ENCODE measurements around the gene ACO1.

ACO1 gene

DNA sequence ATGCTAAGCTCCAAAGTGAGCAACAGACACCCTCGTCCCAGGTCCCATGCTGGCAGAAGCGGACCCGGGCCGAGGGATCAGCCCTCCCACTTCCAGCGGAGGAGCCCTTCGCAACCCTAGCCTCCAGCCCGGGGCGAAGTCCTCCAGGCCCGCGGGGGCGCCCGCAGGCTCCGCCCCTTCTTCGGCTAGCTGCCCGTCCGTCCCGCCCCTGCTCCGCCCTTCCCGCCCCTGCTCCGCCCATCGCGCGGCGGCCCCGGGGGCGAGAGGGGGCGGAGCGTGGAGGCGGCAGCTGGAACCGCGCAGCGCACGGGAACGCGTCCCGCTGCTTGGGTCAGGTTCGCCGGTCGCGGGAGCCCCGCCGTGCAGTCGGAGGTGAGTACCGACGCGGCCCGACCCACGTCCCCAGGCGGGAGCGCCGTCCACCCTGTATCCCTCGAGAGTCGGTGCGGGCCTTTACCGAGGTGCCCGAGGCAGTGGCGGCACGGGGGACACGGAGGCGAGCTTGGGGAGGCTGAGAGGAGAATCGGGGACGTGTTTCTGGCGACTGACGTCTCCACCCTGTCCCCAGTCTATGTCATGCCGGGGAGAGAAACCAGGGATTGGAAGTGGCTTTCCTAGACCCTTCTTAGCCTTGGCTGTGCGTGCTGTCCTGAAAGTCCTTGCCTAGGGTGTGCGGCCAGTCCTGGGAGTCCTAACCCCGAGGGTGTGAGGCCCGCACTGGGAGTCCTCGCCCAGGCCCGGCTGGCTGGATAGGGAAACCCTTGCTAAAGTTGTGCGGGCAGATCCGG is at the start of gene ACO1:
ACO1 (plus strand) TSS at position 280 of the 788 bp plus-strand sequence. CDS start 20,864 bp downstream, outside the sequence.
- peak; percentile 65; the same call in 1 of the 2 replicates for TF ChIP-seq ZFX (IDR thresholded peaks at IDR 0.05)
- TF ChIP-seq, protein P1, sequence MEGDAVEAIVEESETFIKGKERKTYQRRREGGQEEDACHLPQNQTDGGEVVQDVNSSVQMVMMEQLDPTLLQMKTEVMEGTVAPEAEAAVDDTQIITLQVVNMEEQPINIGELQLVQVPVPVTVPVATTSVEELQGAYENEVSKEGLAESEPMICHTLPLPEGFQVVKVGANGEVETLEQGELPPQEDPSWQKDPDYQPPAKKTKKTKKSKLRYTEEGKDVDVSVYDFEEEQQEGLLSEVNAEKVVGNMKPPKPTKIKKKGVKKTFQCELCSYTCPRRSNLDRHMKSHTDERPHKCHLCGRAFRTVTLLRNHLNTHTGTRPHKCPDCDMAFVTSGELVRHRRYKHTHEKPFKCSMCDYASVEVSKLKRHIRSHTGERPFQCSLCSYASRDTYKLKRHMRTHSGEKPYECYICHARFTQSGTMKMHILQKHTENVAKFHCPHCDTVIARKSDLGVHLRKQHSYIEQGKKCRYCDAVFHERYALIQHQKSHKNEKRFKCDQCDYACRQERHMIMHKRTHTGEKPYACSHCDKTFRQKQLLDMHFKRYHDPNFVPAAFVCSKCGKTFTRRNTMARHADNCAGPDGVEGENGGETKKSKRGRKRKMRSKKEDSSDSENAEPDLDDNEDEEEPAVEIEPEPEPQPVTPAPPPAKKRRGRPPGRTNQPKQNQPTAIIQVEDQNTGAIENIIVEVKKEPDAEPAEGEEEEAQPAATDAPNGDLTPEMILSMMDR (conservative IDR thresholded peaks at IDR 0.05), result peak; percentile 25
- peak within 1 kb of the TSS; percentile 62 for H3K27ac ChIP-seq

DNA sequence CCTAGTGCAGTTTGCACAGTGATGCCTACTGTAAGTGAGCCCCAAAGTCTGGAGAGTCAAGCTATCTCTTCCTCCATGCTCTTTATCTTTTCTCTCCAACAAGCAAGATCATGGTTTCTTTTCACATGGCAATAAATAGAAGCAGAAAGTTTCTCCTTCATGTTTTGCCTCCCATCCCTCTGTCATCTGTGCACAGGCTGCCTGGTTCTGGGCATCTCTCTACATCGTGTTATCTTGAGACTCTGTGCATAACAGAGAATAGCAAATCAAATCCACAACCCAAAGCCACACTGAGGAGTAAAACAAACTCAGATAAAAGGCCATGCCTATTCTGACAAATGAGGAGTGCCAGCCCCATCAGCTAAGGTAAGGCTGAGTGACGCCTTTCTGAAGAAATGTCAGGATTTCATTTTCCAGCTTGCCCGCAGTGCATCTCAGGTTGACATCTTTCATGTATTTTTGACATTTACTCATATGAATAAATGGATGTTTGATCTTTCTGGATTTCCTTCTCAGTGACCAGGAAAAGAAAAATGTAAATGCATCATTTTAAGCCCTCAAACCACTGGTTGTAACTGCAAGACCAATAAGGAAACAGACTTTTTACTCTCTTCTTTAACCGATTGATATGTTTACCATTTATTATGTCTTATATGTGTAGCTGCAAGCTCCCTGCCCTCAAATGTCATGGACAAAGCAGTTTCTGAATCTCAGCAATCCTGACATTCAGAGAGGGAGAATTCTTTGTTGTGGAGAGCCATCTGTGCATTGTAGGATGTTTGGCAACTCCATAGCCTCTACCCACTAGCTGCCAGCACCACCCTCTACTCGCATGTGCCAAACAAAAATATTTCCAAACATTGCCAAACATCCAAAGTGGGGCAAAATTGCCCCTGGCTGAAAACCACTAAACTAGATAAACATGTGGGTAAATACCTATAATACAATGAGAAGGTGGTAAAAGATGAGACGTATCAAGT is 49.2 kb upstream of the ACO1 start:
- TF ChIP-seq, protein P1 (conservative IDR thresholded peaks at IDR 0.05), result no peak
- TF ChIP-seq ZFX (IDR thresholded peaks at IDR 0.05), result no peak
- no peak overlapping the region for H3K27ac ChIP-seq

DNA sequence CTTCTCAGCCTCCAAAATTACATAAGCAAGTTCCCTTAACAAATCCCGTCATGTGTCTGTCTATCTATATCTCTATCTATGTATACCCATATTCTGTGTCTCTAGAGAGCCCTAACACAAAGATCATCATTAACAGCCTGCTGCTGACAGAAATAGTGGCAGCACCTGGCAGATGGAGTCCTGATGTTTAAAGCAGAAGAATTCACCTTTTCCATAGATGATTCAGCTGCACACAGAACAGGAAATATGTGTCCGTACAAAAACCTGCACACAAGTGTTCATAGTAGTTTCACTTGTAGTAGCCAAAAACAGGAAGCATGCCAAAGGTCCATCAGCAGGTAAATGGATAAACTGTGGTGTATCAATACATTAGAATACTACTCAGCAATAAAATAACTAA is 45.0 kb upstream of the ACO1 start:
- no peak for TF ChIP-seq ZFX (IDR thresholded peaks at IDR 0.05)
- TF ChIP-seq, protein P1 (conservative IDR thresholded peaks at IDR 0.05), result no peak
- no peak overlapping the region for H3K27ac ChIP-seq

DNA sequence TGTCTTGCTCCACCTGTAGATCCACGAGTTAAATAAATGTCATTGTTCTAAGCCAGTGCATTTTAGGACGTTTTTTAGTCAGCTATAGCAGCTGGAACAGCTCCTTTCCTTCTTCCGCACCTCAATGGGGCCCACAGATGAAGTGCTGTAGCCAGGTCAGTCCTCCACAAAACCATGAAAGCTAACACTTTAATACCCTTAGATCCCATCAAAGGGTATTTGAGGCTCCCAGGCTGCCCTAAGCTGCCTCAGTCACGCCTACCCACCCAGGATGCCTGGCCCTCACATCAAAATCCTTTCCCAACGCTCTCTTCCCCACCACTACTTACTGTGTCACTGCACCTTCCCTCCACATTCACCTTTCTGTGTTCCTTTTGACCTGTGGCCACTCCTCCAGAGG is 44.1 kb upstream of the ACO1 start:
- H3K27ac ChIP-seq, result no peak overlapping the region
- TF ChIP-seq ZFX (IDR thresholded peaks at IDR 0.05), result no peak
- TF ChIP-seq, protein P1 (conservative IDR thresholded peaks at IDR 0.05), result no peak

DNA sequence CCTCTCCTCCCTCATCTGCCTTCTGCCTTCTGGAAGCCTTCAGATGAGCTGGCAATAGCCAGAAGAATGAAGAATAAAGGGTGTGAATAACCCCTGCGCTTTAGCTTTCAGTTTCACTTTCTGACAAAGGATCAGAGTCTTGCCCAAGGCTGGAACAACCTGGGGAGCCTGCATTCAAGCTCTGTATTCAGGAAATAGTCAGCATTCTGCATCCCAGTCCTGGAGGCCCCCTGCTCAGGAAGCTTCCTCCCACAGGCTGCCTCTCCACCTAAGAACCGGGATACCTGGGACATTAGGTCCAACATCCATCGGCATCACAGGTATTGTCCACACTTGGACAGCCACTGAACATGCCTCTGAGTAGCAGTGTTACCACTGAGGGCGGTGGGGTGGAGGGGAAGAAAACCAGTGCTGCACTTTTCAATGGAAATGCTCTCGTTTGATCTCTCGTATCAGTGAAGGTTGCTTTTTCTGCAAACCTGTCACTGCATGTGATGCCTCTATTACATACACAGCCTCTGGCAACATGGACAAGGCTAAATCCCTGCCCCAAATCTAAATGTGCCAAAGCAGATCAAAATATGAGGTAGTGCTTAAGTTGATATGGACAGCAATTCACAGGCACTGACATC is 39.8 kb upstream of the ACO1 start:
- TF ChIP-seq, protein P1 (conservative IDR thresholded peaks at IDR 0.05), result no peak
- TF ChIP-seq ZFX (IDR thresholded peaks at IDR 0.05), result no peak
- no peak overlapping the region for H3K27ac ChIP-seq

DNA sequence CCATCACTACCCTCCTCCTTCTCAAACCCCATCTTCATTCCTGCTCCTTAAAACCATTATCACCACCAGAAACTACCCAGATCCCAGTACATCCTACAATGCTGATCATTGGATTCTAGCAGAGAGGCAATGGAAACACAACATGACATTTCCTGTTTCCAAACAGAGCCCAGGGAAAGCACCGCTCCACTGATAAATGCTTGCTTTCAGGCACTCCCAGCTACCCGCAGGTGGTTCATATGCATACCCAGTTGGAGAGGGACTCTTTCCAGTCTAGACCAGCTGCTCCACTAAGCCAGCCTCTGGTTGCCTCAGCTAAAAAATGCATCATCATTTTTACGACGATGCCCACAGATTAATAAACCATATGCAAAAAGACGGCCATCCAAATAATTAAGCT is 39.2 kb upstream of the ACO1 start:
- TF ChIP-seq, protein P1 (conservative IDR thresholded peaks at IDR 0.05), result no peak
- TF ChIP-seq ZFX (IDR thresholded peaks at IDR 0.05), result no peak
- H3K27ac ChIP-seq, result no peak overlapping the region

All from C4-2B (cell line).